Activated T-cell treated with anti-CD3 and anti-CD28 coated beads, Interleukin-2, amount 50 U/mL, for 72 hours (primary cell): ENCODE data around the gene PKHD1. TPM values are rescaled to one million over a fixed set of nuclear protein-coding genes. Genes with fewer than 3 reads are reported as not detected.

Experiments used
- ATAC-seq, 2 donors: fragments of 150-1000 bp; cut with Tn5 transposase; replicated peaks in 1 of 2; 2 replicates each; pipeline ENCODE4 v1.10.0; 2021; ENCODE audit warnings: moderate library complexity in 2 of 2, mild to moderate bottlenecking in 1 of 2
- DNase-seq, 2 donors: peaks; one replicate each; pipeline ENCODE4 v3.0.0; 2021 to 2022; ENCODE audit warnings: mixed read lengths in 1 of 2
- H3K27ac Mint-ChIP-seq: one replicate; pipeline ENCODE4 v1.8.0; 2022; ENCODE audit warnings: mild to moderate bottlenecking, moderate library complexity, mixed read lengths
- H3K27me3 Mint-ChIP-seq: one replicate; pipeline ENCODE4 v1.8.0; 2022; ENCODE audit warnings: low read depth, mixed read lengths
- H3K36me3 Mint-ChIP-seq, 2 donors: one replicate each; pipeline ENCODE4 v1.8.0; 2022; ENCODE audit warnings: mixed read lengths in 2 of 2, mild to moderate bottlenecking in 1 of 2; ENCODE audit not compliant: insufficient read depth in 2 of 2
- H3K4me1 Mint-ChIP-seq: one replicate; pipeline ENCODE4 v1.8.0; 2022; ENCODE audit warnings: low read depth, mixed read lengths
- H3K4me3 Mint-ChIP-seq, 2 donors: one replicate each; pipeline ENCODE4 v1.8.0; 2022; ENCODE audit warnings: mild to moderate bottlenecking in 2 of 2, mixed read lengths in 2 of 2, moderate library complexity in 2 of 2
- H3K9me3 Mint-ChIP-seq, 2 donors: one replicate each; pipeline ENCODE4 v1.8.0; 2022; ENCODE audit warnings: mixed read lengths in 2 of 2
- total RNA-seq, 2 donors: library from RNA; stranded (reverse); gene quantifications; one replicate each; pipeline ENCODE4 v1.2.3, GENCODE V29; 2022

PKHD1 gene
- total RNA-seq, 2 donors from 2014 or later, result 0.02 TPM

GRCh38 chr6:51585264-51585663, 502.1 kb downstream of the PKHD1 start:
- DNase-seq, result no peak
- Mint-ChIP-seq H3K27ac (no peak overlapping the region), H3K36me3 (no peaks in the 10 kb centered on the region), H3K4me1 (no peaks in the 10 kb centered on the region), H3K4me3 (no peak overlapping the region), H3K27me3 (no peaks in the 10 kb centered on the region), H3K9me3 (peaks cover 6 to 11% of the 10 kb centered on the region in 2 donors)
- ATAC-seq, result no peak

GRCh38 chr6:51584163-51584562, 503.2 kb downstream of the PKHD1 start:
- Mint-ChIP-seq H3K4me1 (no peaks in the 10 kb centered on the region), H3K27ac (no peak overlapping the region), H3K9me3 (peaks cover 6 to 8% of the 10 kb centered on the region in 2 donors), H3K27me3 (no peaks in the 10 kb centered on the region), H3K4me3 (no peak overlapping the region), H3K36me3 (no peaks in the 10 kb centered on the region)
- ATAC-seq, result no peak
- DNase-seq, result no peak

- no peak for DNase-seq
- no peaks in the 10 kb centered on the region for H3K4me1 Mint-ChIP-seq
- peaks cover 2 to 11% of the 10 kb centered on the region in 2 donors for H3K9me3 Mint-ChIP-seq
- no peak for ATAC-seq
- H3K27ac Mint-ChIP-seq, result no peak overlapping the region
- H3K27me3 Mint-ChIP-seq, result no peaks in the 10 kb centered on the region
- H3K4me3 Mint-ChIP-seq, result no peak overlapping the region
- no peaks in the 10 kb centered on the region for H3K36me3 Mint-ChIP-seq
These were observed 508.4 kb downstream of the PKHD1 start for GRCh38 chr6:51578994-51579393.

- H3K27ac Mint-ChIP-seq, result no peak overlapping the region
- DNase-seq, result no peak
- no peak overlapping the region for H3K4me3 Mint-ChIP-seq
- no peaks in the 10 kb centered on the region for H3K4me1 Mint-ChIP-seq
- peaks cover 2 to 9% of the 10 kb centered on the region in 2 donors for H3K9me3 Mint-ChIP-seq
- no peaks in the 10 kb centered on the region for H3K27me3 Mint-ChIP-seq
- ATAC-seq, result no peak
- H3K36me3 Mint-ChIP-seq, result no peaks in the 10 kb centered on the region
These were observed 509.1 kb downstream of the PKHD1 start for GRCh38 chr6:51578362-51578761.

DNA sequence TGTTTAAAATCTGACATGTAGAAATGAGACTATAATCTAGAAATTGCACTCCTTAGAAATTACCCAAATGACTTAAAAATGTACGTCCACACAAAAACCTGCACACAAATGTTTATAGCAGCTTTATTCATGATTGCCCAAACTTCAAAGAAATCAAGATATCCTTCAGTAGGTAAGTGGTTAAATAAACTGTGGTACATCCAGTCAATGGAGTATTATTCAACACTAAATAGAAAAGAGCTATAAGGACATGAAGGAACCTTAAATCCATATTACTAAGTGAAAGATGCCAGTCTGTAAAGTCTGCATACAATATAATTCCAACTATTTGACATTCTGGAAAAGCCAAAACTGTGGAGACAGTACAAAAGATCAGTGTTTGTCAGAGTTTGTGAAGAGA, 513.4 kb downstream of the PKHD1 start:
- no peaks in the 10 kb centered on the region for H3K27me3 Mint-ChIP-seq
- H3K4me1 Mint-ChIP-seq, result no peaks in the 10 kb centered on the region
- no peak overlapping the region for H3K4me3 Mint-ChIP-seq
- ATAC-seq, result no peak
- no peak for DNase-seq
- peaks cover 2 to 5% of the 10 kb centered on the region in 2 donors for H3K9me3 Mint-ChIP-seq
- no peaks in the 10 kb centered on the region for H3K36me3 Mint-ChIP-seq
- H3K27ac Mint-ChIP-seq, result no peak overlapping the region

GRCh38 chr6:51571168-51571567, 516.2 kb downstream of the PKHD1 start:
- Mint-ChIP-seq H3K27ac (no peak overlapping the region), H3K4me1 (no peaks in the 10 kb centered on the region), H3K9me3 (peaks cover 0 to 2% of the 10 kb centered on the region in 2 donors), H3K36me3 (no peaks in the 10 kb centered on the region), H3K4me3 (no peak overlapping the region), H3K27me3 (no peaks in the 10 kb centered on the region)
- DNase-seq (no peak), ATAC-seq (no peak)

DNA sequence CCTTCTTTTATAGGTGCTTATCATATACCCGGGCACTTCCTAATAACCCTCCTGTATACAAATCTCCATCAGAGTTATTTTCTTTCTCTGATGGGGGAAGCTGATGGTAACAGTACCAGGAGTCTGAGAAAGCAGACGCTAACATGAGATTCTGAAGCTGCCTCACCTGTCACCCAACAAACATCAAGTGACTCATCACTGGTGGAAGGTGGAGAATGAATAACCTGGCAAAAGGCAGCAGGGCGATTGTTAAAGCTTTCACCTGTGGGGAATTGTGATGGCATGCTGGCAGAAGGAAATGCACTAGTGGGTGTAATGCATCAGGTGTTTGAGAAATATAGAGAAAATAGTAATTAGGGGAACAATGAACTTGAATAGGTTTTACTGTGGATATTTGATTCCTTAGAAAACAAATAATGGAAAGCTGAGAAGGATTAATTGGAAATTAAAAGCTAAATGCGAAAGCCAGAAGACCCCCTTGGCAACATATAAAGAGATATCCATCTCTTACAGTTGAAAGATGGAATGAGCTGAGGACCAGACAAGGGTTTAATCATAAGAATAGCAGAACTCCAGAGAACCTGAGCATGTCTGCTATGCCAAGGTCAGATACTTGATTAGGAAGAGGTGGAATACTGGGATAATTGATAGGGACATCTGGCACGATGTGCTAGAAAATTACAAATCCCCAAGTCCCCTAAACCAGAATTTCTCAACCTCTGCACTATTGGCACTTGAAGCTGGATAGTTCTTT, 517.1 kb downstream of the PKHD1 start:
- Mint-ChIP-seq H3K27me3 (no peaks in the 10 kb centered on the region), H3K27ac (no peak overlapping the region), H3K36me3 (no peaks in the 10 kb centered on the region), H3K9me3 (peaks cover 0 to 2% of the 10 kb centered on the region in 2 donors), H3K4me3 (no peak overlapping the region), H3K4me1 (no peaks in the 10 kb centered on the region)
- no peak for DNase-seq
- no peak for ATAC-seq

DNA sequence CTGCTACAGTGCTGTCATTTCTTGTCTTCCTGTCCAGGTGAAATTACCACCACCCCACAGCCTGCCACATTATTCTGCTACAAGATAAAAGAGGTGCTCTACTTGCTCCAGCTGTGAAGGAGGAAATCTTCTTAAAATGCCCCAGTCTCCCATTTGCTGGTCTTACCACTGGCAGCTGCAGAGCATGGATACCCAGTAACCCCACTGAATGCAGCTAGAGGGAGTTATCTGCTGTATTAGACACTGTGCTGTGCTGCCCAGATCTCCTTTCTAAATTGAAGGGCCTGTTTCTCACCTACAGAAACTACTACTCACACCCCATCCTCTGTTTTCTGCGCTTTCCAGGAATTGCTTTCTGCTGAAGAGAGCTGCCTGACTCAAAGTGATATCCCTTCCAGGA, 517.8 kb downstream of the PKHD1 start:
- ATAC-seq, result no peak
- no peak for DNase-seq
- Mint-ChIP-seq H3K4me1 (no peaks in the 10 kb centered on the region), H3K9me3 (peaks cover 0 to 2% of the 10 kb centered on the region in 2 donors), H3K27me3 (no peaks in the 10 kb centered on the region), H3K36me3 (no peaks in the 10 kb centered on the region), H3K27ac (no peak overlapping the region), H3K4me3 (no peak overlapping the region)

- ATAC-seq (no peak), DNase-seq (no peak)
- Mint-ChIP-seq H3K4me1 (no peaks in the 10 kb centered on the region), H3K27me3 (no peaks in the 10 kb centered on the region), H3K9me3 (peaks cover 0 to 2% of the 10 kb centered on the region in 2 donors), H3K4me3 (no peak overlapping the region), H3K27ac (no peak overlapping the region), H3K36me3 (no peaks in the 10 kb centered on the region)
These were observed 518.6 kb downstream of the PKHD1 start for GRCh38 chr6:51568771-51569170.

- H3K27me3 Mint-ChIP-seq, result no peaks in the 10 kb centered on the region
- no peak overlapping the region for H3K27ac Mint-ChIP-seq
- no peak for DNase-seq
- no peaks in the 10 kb centered on the region for H3K36me3 Mint-ChIP-seq
- no peaks in the 10 kb centered on the region for H3K9me3 Mint-ChIP-seq
- no peak overlapping the region for H3K4me3 Mint-ChIP-seq
- H3K4me1 Mint-ChIP-seq, result no peaks in the 10 kb centered on the region
- no peak for ATAC-seq
These were observed 521.9 kb downstream of the PKHD1 start for GRCh38 chr6:51565472-51565871.

Other genes starting within 250 kb of the PKHD1 start
- gene IL17A, start 98.8 kb upstream of the PKHD1 start, total RNA-seq, result 1 to 10 TPM in 1 of 2 donors, under 1 TPM in 1; 0.22 to 2.8 TPM
- gene IL17F, start 156.9 kb upstream of the PKHD1 start, total RNA-seq, result 10 to 100 TPM in 1 of 2 donors, under 1 TPM in 1; 0.50 to 12.3 TPM
- gene MCM3, start 197.1 kb upstream of the PKHD1 start, total RNA-seq, result 100 to 1,000 TPM; 184 to 238 TPM